ENCODE results near the gene SRSF3. TPM values are rescaled to one million over a fixed set of nuclear protein-coding genes. Genes with fewer than 3 reads are reported as not detected.

The SRSF3 gene
- total RNA-seq (100 to 1,000 TPM in 4 of 6 donors, 10 to 100 TPM in 2; 60.5 to 122 (median 105) TPM), polyA plus RNA-seq (100 to 1,000 TPM in 1 of 2 donors, 10 to 100 TPM in 1; 72.8 to 114 TPM)

- DNase-seq: peak; percentile 95 to 98 (median 96)
- peak; percentile 93 to 97 (median 94) for ATAC-seq
- H3K27me3 ChIP-seq: no peaks in the 10 kb centered on the region
- intact Hi-C loops (cut with DNase I): no loop called here
- H3K27ac ChIP-seq: peak within 1 kb of the TSS; percentile 93 to 99 (median 96)
- peaks cover 2 to 26% (median 17%) of the 10 kb centered on the region in 3 donors for H3K36me3 ChIP-seq
- H3K4me3 ChIP-seq: peak within 1 kb of the TSS; percentile 38 to 81 (median 58)
- FAIRE-seq: no peak
- peak; percentile 16 to 55 (median 35) for TF ChIP-seq CTCF (IDR thresholded peaks at IDR 0.05)
- H3K9me3 ChIP-seq: no peaks in the 10 kb centered on the region
- peaks cover 6 to 22% (median 21%) of the 10 kb centered on the region in 3 donors for H3K4me1 ChIP-seq
- WGBS, 2 donors: 0% methylated on average over 58 of the region's 58 CpGs
These were observed at the start of gene SRSF3 for GRCh38 chr6:36594029-36594815. SRSF3 (plus strand) TSS chr6:36594362; CDS start chr6:36596763, 2,401 bp downstream.

DNA sequence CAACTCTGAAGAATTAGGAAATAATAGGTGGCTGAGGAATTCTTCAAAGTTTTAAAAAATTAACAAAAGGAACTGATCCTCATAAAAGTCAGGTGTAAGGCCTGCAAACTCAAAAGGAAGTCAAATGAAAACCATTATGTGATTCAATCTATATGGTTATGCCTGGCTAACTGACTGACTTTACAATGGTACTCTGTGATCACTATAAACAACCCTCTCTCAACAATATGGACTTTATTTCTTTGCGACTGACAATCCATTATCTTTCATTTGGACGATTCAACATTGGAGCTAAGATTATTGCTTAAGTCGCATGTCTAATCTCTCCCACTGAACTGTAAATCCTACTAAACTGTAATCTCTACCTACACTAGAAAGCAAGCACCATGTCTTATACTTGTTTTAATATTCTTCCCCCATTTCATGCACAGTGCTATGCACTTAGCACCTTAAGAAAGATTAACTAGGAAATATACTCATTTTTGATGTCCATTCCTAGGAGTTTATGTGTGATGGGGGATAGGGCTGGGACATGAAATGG is 48.3 kb upstream of the SRSF3 start:
- intact Hi-C loops (cut with DNase I): no loop called here
- TF ChIP-seq CTCF (IDR thresholded peaks at IDR 0.05): no peak
- Histone ChIP-seq H3K36me3 (no peaks in the 10 kb centered on the region), H3K4me3 (peak overlapping the region in 3 of 4 donors; percentile 74 to 98 (median 89)), H3K27ac (peak overlapping the region in 3 of 4 donors; percentile 85 to 95 (median 90)), H3K27me3 (no peaks in the 10 kb centered on the region), H3K4me1 (peaks cover 0 to 30% (median 5%) of the 10 kb centered on the region in 3 donors), H3K9me3 (no peaks in the 10 kb centered on the region)
- no peak for ATAC-seq
- WGBS, 2 donors: 21 to 26% methylated on average over 3 of the region's 3 CpGs
- no peak for FAIRE-seq
- no peak for DNase-seq

- intact Hi-C loops (cut with DNase I): no loop called here
- no peak for FAIRE-seq
- Histone ChIP-seq H3K9me3 (no peaks in the 10 kb centered on the region), H3K4me3 (peak overlapping the region; percentile 74 to 98 (median 92)), H3K36me3 (no peaks in the 10 kb centered on the region), H3K27me3 (no peaks in the 10 kb centered on the region), H3K4me1 (peaks cover 0 to 30% (median 5%) of the 10 kb centered on the region in 3 donors), H3K27ac (peak overlapping the region; percentile 79 to 95 (median 88))
- DNase-seq: no peak
- peak; percentile 18 to 41 (median 31) for ATAC-seq
- TF ChIP-seq CTCF (IDR thresholded peaks at IDR 0.05): no peak
- 2 to 3% methylated on average over 15 of the region's 15 CpGs for WGBS, 2 donors
These were observed 47.7 kb upstream of the SRSF3 start for GRCh38 chr6:36546308-36546919.

DNA sequence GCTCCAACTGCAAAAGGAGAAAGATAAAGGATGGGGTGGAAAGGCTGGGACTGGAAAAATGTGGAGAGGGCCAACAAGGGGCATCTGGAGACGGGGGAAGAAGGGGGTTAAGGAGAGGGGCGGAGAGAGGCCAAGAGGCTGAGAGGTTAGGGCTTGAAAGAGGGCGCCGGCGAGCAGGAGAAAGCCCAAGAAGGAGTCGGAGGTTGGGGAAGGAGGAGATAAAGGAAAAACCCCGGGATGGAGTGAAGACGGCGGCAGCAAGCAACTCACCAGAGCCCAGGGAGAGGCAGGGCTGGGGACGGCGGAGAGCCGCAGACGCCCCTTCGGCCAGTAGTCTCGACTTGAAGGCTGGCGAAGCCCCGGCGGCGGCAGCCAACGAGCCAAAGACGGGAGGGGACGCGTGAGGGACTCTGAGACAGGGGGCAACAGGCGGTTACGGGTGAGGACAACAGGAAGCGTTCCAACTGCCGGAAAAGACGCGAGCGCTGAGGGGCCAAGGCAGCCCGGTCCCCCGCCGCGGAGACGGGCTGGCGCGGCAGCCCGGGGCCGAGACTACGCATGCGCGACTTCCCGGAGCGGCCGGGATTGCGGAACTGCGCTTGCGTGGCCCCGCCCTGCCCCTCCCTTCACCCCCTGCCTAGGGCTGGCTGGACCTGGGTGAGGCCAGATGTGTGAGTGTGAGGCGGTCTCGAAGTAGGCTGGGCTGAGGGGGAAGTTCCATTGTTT is 47.1 kb upstream of the SRSF3 start, which contains the start of gene STK38:
STK38 (minus strand) TSS at position 560 of the 726 bp plus-strand sequence. CDS start 7,277 bp downstream, outside the sequence.
- Histone ChIP-seq H3K4me3 (peak within 1 kb of the TSS; percentile 74 to 98 (median 92)), H3K4me1 (peaks cover 0 to 30% (median 5%) of the 10 kb centered on the region in 3 donors), H3K27me3 (no peaks in the 10 kb centered on the region), H3K36me3 (no peaks in the 10 kb centered on the region), H3K9me3 (no peaks in the 10 kb centered on the region), H3K27ac (peak within 1 kb of the TSS; percentile 79 to 95 (median 88))
- intact Hi-C loops (cut with DNase I): no loop called here
- peak; percentile 94 to 99 (median 98) for ATAC-seq
- peak; percentile 88 to 99 (median 94) for DNase-seq
- 0 to 1% methylated on average over 50 to 51 of the region's 51 CpGs for WGBS, 2 donors
- no peak for TF ChIP-seq CTCF (IDR thresholded peaks at IDR 0.05)
- FAIRE-seq: no peak
